ENCODE data around the gene PRPF6.

Gene PRPF6

GRCh38 chr20:64025826-64026412 is 45.0 kb downstream of the PRPF6 start:
- TF ChIP-seq, protein P1, sequence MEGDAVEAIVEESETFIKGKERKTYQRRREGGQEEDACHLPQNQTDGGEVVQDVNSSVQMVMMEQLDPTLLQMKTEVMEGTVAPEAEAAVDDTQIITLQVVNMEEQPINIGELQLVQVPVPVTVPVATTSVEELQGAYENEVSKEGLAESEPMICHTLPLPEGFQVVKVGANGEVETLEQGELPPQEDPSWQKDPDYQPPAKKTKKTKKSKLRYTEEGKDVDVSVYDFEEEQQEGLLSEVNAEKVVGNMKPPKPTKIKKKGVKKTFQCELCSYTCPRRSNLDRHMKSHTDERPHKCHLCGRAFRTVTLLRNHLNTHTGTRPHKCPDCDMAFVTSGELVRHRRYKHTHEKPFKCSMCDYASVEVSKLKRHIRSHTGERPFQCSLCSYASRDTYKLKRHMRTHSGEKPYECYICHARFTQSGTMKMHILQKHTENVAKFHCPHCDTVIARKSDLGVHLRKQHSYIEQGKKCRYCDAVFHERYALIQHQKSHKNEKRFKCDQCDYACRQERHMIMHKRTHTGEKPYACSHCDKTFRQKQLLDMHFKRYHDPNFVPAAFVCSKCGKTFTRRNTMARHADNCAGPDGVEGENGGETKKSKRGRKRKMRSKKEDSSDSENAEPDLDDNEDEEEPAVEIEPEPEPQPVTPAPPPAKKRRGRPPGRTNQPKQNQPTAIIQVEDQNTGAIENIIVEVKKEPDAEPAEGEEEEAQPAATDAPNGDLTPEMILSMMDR (IDR thresholded peaks at IDR 0.05; ENCODE audit: borderline replicate concordance, control extremely low read depth, extremely low read depth, insufficient read depth, missing control alignments) = no peak
- in situ Hi-C loops (cut with MboI; ENCODE audit: low sequenced_read_pairs, unreplicated experiment) = no loop called here
- DNase-seq (ENCODE audit: low spot score) = no peak

GRCh38 chr20:64027981-64028685 is 47.2 kb downstream of the PRPF6 start:
- TF ChIP-seq, protein P1 (IDR thresholded peaks at IDR 0.05; ENCODE audit: borderline replicate concordance, control extremely low read depth, extremely low read depth, insufficient read depth, missing control alignments) = no peak
- in situ Hi-C loops (cut with MboI; ENCODE audit: low sequenced_read_pairs, unreplicated experiment) = no loop called here
- DNase-seq (ENCODE audit: low spot score) = no peak

- in situ Hi-C loops (cut with MboI; ENCODE audit: low sequenced_read_pairs, unreplicated experiment) = no loop called here
- TF ChIP-seq, protein P1 (IDR thresholded peaks at IDR 0.05; ENCODE audit: borderline replicate concordance, control extremely low read depth, extremely low read depth, insufficient read depth, missing control alignments) = no peak
- DNase-seq (ENCODE audit: low spot score) = no peak
Measured at GRCh38 chr20:64029293-64030117, 48.6 kb downstream of the PRPF6 start.

DNA sequence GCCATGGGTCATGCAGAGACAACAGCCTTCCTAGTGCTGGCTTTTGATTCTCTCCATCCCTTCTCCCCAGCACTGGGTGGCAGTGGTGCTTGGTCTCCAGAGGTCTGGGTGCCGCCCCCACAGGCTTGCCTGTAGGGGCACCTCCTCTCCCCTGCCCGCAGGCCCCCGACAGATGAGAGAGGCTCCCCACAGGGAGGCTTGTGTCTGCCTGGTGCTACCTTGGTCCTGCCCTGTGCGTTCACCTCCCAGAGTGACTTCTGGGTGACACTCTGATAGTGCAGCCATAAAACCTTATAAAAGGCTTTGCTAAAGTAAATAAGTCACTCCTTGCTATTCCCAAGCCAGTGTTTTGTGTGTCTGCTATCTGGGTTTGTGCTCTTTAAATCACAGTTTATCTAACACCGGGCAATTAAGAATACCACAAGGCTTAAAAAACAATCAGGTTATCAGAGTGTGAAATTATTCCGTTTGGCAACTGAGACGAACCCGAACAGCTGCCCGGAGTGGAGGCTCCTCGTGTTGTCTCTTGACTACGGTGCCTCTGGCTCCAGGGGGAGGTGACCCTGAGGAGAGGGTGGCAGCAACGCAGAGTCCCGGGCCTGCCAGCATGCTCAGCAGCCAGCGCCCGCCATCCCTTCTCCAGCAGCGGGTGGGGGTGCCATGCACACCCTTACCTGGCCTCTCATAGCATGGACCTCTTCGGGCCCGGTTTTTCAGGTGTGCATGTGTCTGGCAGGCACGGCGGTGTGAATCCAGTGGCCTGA is 49.6 kb downstream of the PRPF6 start:
- in situ Hi-C loops (cut with MboI; ENCODE audit: low sequenced_read_pairs, unreplicated experiment) = no loop called here
- TF ChIP-seq, protein P1 (IDR thresholded peaks at IDR 0.05; ENCODE audit: borderline replicate concordance, control extremely low read depth, extremely low read depth, insufficient read depth, missing control alignments) = no peak
- DNase-seq (ENCODE audit: low spot score) = no peak

DNA sequence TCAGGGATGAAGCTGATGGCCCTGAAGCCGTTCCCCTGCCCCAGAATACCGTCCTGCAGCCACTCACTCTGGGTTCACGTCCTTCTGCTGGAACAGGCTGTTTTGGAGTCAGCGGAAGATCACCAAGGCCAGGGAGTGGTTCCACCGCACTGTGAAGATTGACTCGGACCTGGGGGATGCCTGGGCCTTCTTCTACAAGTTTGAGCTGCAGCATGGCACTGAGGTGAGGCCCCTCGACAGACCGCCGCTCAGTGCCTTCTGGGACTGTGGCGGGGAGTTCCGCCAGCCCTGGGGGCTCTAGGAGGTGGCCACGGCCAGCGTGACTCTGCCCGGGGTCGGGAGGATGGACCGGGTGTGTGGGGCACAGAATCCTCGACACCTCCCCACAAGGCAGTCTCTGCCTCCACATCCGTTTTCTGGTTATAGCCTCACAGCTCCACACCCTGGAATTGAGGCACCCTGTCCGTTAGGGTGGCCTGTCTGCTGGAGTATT is 50.9 kb downstream of the PRPF6 start:
- DNase-seq (ENCODE audit: low spot score) = no peak
- in situ Hi-C loops (cut with MboI; ENCODE audit: low sequenced_read_pairs, unreplicated experiment) = no loop called here

More for the DNA sequence above, 50.9 kb downstream of the PRPF6 start:
- TF ChIP-seq, protein P1 (IDR thresholded peaks at IDR 0.05; ENCODE audit: borderline replicate concordance, control extremely low read depth, extremely low read depth, insufficient read depth, missing control alignments) = no peak
